ENCODE data around the gene RRBP1.

The RRBP1 gene

DNA sequence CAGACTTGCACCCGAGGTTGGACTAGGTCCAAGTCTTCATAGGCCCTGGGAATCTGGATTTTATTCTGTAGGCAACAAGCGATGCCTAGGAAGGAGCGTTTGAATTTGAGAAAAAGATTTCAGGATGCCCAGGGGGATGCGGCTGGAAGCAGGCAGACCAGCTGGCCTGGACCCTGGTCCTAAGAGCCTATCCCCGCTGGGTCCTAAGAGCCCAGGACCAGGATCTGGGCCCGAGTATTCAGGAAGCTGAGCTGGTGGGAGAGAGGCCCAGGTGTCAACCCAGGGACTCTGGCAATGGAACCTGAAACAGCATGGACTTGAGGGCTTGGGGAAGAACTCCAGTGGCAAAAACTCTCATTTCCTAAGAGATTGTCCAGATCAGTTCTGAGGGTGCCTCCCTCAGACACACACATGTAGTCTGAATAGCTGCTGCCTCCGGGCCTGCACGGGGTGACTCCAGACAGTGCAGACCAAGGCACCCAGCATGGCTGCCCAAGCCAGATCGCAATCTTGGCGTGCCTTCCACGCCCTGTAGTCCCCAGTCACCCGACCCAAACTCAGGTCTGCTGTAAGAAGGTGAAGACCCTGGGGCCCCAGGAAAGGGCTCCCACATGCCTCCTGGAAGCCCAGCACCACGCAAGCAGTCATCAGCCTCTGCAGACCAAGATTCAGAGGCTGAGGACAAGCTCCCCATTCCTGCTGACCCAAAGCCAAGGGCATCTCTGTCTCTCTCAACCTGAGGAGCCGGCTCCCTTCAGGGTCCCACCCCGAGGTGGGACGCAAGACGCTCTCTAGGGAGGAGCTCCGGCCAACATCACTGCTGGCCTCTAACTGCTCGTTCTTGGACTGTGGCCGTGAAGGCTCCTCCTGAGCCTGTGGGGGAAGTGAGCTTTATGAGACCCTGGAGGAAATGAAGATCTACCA lies 34.4 kb downstream of the RRBP1 start:
- no peak for DNase-seq

DNA sequence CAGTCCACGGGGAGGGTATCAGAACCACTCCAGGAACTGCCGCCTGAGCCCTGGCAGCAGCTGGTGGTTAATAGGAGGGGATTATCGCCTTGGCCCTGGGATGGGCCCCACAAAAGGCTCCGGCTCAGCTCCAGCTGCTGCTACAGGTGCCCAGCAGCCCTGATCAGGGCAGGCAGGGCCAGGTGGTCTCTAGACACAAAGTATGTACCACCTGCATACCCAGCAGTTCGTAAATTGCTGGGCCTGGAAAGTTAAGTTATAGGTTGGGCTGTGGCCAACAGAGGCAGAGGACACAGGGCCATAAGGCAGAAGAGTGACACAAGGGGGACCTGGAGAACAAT lies 35.1 kb downstream of the RRBP1 start:
- peak; percentile 95 to 99 for DNase-seq

DNA sequence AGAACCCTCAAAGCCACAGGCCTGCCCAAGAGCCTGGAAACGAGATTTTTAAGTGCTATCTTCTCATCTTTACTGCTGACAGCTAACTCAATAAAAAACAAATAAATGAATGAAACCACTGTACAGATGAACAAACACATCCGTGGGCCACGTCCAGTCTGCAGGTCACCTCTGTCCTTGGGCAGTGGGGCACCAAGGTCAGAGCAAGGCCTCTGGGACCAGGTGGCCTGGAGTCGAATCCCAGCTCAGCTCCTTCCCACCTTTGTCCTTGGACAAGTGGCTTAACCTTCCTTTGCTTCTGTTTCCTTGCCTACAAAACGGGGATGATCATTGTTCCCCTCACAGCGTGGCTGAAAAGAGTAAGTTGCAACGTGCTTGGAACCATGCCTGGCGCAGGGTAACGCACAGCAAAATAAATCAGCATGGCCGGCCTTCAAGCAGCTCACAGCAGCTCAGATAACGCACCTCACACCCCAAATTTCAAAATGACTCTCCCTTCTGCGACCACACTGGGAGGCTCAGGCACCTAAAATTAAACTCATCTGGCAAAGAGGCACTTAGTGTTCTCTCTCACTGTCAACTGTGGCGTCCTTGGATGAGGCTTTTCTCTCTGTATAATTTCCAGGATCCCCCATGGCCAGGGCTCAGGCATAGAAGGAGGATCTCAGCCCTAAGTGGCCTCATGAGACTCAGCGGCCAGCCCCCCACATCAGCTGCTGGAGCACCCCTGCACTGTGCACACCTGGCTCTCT lies 35.7 kb downstream of the RRBP1 start:
- DNase-seq: no peak

DNA sequence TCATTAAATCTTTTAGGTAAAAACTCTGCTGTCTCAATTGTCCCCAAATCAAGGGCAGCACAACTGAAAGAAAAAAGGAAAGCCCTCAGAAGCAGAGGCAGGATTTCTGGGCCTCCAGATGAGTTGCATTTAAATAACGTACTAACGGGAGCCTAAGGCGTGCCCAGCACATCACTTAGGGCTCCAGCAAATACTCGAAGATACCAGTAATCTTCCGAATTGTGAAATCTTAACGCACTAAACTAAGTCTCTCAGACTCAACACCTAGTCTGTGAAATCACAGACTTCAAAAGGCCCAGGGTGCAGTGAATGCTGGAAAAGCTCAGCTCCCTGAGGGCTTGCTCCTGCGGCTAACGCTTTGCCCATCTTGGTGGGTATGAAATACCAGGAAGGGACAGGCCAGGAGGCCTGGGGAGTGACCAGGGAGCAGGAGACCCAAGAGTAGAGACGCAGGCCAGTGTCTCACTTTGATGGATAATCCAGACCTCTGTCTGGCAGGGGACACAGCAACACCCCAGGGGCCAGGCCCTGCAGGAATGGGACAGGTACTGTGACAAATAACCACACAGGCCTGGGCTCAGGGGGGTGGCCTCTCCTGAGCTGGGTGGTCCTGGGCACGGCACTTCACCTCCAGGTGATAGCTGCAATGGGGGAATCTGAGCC lies 36.4 kb downstream of the RRBP1 start:
- DNase-seq: no peak

DNA sequence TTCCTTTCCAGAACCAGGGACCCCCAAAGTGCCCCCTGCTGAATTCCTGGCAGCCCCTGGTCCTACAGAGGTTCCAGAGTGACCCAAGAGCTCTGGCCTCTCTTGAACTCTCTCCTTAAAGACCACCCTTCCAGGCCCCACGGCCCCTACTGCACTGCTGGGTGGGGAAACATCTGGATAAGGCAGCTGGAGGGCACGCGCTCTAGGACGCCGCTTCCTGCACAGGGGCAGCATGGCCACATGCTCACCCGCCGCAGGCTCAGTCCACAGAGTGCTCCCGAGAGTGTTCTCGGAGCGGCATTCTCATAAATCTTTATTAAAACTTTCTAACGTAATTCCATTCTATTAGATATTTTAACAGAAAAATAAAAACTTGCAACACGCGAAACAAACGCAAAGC lies 37.0 kb downstream of the RRBP1 start:
- DNase-seq: no peak

DNA sequence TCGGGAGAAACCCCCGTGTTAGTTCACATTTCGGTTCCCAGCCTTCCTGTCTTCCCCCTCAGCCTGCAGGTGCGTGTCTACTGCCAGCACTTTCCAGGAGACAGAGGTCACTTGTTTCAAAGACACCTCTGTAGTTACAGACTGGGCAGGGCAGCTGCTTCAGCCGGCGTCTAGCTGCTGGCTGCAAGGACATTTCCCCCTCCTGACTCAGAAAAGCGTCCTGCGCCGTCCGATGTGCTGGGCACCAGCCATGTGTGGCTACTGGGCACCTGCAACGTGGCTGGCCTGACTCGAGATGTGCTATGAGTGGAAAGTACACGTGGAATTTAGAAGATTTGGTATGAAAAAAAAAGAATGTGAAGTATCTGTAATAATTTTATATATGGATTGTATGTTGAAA lies 37.6 kb downstream of the RRBP1 start:
- DNase-seq: no peak

DNA sequence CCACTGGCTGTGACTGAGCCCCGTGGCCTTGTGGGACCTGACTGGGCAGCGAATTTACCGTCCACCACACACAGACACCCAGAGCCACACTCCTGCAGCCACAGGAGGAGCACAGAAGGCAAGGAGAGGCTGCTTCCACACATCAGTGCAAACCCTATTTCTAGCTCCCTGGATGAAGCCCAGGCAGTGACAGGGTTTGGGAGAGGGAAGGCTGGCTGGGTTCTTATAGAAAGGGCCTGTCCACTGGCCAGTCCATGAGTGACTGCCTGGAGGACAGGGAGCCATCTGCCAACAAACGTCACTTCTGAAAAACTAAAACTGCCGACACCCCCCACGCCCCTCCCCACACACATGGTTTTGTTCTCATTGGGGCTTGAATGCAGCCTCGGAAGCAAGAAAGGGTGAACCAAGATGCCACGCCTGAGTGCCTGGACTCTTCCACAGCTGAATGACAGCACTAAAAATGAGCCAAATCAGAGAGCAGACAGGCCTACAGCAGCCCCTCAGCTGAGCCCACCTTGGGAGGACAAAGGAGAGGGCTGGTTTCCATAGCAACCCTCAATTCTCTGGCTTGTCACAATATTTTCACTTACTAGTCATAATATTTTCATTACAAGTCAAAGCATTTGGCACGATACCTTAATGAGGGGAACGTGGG lies 38.4 kb downstream of the RRBP1 start:
- no peak for DNase-seq

DNA sequence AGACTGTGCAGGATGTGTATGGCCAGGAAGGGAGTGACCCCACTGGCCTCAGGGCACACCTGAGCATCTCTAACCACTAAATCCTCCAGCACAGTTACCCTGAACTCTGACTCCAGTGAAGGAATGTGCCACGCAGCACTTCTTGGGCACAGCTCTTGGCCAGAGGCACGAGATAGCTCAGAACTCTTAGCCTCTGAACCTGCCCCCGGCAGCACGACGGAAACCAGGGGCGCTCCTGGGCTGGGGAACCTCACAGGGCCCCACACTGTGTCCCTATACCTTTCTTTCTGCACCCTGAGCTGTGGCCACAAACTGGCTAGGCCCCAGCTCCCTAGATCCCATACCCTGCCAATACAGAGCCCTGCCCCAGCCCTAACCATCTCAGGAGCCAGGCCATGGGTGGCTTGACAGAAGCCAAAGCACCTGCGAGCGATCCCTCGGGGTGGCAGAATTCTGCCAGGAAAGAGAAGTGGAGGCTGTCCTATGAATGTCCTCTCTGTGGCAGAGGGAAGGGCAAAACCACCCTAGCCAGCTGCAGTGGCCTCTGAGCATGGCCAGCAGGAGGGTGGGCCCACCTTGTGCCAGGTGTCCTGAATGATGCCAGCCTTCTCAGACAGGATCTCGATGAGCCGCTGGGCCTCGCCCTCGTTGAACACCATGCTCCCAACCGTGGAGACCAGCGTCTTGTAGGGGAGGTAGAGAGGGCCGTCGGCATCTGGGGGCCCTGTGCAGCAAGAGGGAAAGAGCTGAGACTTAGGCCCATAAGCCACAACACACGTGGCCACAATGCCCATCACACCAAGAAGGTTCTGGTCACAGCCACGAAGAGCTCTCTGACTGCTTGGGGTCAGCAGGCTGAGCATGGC lies 39.4 kb downstream of the RRBP1 start:
- DNase-seq: no peak

DNA sequence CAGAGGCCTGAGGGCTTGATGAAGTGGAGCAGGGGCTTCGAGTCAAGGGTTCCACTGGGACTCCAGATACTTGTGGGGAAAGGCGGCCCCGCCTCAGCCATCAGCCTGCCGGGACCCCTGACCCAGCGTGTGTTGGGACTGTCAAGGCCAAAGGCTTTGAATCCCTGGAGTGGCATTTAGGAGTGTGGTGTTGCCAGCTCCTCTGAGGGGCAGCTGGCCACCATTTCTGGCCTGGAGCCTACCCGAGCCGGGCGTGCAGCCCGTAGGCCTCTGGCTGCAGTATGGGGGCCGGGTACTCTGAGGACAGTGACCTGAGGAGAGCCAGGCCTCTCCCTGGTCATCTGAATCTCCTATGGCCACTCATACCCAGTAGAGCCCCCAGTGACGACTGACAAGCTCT lies 40.0 kb downstream of the RRBP1 start:
- no peak for DNase-seq

DNA sequence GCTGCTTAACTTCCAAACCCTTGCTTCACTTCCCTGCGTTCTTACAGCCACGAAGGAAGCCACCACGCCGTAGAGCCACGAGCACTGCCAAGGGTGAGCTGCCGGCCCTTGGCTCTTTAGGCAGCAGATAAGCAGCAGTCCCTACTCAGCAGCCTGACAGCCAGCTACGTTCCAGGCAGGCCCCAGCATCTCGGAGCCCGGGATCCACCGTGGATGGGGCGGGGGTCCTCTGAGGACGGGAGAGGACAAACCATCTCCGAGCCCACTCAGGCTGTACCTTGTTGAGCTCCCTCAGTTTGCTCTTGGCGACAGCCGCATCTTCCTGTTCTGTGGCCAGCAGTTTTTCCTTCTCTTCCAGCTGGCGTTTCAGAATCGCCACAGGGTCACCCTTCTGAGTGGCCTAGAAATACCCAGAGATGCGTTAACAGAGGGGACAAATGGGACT lies 40.5 kb downstream of the RRBP1 start:
- DNase-seq: no peak

DNA sequence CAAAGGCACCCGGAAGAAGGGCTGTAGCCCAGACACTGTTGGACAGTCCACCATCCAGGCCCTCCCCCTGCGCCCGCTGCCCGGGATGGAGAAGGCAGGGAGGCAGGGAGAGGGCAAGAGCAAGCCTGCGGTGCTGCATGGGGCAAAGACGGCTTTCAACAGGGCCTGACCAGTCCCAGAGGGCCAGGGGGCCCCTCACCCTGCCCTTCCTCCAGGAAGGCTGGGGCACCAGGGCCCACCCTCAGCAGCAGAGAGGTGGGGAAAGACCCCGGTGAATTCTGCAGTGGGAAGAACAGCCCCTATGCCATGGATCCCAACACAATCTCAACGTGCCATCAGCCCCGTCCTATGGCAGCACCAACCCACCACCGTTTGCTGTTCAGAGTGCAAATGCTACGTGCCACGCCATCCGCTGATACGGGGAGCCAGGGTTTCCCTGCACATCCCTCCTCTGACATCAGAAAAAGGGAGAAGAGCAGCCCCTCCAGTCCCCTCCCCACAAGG lies 41.1 kb downstream of the RRBP1 start:
- DNase-seq: no peak

DNA sequence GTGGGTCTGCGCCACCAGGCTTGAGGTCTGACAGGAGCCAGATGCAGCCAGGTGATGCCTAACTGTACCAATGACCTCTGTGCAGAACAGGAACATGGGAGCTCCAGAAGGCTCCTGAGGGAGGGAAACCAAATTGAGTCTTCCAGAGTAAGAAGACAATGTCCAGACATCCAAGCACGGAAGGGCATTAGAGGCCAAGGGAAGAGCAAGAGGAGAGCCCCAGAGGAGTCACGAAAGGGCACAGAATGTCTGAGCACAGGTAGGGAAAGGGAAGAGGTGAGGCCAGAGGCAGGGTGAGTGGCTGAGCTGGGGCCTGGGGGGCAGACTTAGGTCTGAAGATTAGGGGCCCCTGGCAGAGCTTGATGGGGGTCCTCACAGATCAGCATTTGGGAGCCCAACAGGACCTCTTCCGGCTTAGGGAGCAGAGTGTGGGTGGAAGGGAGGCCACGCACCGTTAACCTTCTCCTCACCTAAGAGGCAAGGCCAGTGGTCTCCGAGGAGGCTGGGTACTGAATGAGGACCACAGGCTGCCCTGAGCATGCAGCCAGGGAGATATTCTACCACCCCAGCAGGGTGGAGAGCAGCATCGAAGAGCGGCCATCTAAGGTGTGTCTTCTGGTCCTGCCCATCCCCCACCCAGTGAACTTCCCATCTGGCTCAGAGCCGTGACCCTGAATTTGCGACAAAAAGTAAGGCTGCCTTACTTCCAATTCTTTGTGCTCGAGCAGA lies 41.7 kb downstream of the RRBP1 start:
- DNase-seq: no peak

DNA sequence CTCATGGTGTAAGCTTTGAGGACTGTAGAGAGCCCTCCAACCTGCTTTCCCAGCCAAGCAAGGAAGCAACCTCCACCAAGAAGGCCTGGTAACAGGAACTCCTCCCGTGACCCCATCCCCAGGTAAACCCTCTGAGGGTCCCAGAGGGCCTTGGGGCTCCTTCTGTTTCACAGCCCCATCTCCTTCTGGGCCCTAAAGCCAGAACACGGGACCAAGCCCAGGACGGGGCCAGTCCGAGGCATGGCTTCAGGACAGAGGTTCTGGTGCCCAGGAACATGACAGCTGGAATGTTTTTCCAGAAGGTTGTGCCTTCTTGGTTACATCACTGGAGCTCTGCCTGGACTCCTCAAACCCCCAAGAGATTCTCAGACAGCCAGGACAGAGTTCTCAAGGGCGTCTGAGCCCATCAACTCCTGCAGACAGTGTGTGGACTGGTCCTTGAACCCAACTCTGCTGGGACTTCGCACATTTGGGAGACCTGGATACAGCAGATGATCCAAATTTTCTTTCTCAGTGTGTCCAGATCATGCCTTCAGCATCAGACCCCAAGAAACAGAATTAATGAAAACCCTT lies 43.1 kb downstream of the RRBP1 start:
- no peak for DNase-seq

DNA sequence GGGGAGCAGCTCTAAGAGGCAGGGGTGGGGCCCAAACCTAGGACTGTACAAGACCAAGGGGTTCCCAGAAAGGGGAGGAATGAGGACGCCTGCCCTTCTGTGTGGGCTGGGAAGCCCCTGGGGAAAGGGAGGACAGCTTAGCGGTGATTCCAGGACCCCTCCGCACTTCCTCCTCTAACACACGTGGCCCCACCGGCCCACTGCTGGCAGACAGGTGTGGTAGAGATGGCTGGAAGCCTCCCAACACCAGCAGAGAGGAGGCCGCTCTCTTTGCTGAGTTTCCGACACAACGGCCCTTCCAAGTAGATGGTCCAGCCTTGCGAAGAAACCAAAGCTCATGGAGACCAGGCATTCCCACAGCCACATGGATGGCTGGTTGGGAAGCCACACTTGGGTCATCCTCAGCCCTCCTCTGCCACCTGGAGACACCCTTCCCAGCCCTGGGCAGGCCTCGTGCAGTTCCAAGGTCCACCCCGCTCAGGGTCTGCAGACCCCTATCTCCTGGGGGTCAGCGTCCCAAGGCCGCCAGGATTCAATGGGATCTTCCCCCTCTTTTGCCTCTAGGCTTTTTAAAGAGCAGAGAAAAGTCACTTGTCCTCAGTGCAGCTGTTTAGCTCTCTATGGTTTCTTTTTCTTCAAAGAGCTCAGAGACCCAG lies 43.9 kb downstream of the RRBP1 start:
- DNase-seq: no peak

DNA sequence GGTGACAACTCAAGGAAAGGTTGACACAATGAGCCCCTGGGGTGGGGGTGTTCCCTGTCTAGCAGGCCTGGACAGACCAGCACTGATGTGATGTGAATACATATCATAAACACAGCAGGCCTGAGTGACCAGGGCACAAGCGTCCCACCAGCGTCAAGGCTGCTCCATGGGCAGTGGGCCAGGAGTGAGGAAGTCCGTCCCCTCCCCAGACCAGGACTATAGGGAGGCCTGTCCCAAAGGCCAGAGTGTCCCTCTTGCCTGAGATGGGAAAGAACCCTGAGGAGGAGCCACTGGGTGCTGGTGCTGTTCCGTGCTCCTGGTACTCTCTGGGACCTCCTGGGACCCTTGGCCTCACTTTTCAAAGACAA lies 44.6 kb downstream of the RRBP1 start:
- DNase-seq: no peak

DNA sequence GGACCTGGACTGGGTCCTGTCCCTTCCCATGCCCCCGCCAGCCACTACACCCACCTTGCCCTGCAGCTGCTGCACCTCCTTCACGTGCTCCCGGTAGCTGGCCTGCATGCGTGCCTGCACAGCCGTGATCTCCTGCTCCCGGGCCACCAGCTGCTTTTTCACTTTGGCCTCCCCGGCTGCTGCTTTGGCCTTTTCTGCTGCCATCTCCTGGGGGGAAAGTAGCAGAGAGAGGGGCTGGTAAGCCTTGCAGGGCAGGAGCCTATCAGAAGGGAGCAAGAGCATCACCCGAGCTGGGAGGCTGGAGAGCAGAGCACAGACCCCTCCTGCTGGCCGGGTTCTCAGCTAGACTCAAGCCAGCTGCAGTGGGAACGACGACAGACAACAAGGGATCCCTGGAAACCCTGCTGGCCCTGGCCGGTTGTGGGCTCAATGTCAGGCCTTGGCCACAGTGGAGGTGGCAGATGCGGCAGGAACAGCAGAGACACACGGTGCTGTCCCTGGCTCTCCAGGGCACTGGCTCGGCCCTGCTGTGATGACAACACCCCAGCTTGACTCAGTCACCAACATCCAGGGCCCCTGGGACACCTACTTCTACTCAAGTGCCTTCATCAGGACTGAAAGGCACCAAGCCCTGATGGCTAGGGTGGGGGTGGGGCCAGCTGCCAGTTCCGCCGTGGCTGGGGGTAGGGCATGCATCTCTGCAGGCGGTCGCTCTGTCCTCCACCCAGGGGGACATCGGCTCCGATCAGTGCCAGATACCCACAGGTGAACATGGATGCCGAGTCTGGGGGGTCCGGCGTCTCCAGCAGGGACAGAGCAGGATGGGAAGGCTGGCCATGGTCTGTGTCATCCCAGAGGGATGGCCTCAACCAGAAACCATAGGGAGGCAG lies 45.3 kb downstream of the RRBP1 start:
- peak; percentile 84 to 93 for DNase-seq

DNA sequence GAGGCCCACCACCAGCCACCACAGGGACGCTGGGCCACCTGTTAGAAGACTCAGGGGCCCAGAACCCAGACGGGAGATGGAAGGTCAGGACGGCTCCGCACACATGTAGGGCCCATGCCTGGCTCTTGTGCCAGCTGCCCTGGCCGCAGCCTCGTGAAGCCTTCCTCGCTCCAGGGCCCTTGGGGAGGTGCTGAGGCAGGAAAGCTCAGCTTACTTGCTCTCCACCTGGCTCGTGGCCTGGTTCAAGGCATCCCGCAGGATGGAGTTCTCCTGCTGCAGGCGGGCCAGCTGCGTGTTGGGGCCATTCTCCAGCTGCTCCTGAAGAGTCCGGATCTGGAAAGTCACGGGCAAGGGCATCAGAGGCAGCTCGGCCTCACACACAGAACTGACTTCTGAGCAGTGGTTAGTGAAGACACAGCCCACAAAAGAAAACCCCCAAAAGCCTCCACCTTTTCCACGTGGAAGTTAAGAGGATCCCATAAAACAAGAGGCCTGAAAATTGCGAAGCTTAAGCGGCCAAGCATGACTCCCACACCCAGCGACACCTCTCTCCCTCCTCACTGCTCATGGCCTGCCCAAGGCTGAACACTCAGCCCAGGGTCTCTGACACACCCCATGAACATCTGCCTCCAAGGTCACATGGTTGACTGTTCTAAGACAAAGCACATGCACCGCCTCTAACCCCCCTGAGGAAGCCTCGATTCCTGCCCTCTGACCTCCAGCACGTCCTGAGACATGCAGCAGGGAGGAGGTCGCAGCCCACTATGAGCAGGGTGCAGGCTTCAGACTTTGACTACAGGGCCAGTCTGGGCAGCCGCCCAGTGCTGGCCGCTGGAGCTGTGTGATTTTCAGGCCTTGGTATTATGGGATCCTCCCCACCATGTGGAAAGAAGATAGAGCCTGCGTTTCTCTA lies 46.5 kb downstream of the RRBP1 start:
- peak in 1 of 2 experiments; percentile 47 for DNase-seq

DNA sequence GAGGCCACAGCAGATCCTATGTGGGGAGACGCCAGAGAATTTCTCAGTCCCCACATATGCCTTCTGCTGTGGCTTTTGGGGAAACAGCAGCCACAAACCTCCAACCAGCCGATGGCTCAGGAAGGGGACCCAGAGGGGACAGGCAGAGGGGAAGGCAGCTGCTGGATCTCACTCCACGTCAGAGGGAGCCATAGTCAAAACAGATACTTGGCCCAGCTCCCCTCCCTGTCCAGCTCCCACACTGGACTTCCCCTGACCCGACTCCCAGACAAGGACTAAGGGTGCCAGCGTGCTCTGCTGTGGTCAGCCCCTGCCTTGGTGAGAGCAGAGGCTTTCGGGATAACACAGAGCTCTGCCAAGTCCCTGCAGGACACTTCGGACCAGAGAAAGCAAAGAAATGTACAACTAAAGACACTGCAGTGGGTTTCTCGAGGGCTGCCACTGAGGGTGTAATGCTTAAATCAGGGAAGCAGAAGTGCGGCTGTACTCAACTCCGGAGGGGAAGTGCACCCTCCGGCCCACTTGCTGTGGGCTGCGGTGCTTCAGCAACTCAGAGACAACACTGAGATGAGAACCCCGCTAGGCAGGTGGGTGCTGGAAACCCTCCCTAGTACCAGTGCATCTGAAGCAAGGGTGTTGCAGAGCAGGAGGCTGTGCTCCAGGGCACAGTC lies 47.2 kb downstream of the RRBP1 start:
- DNase-seq: no peak
